WTC11 (cell line): ENCODE data around the gene FAM9A. TPM values are rescaled to one million over a fixed set of nuclear protein-coding genes. Genes with fewer than 3 reads are reported as not detected.
"Not testable (repeated sequence)": the region's sequence is repeated elsewhere in the genome, so short reads cannot be mapped to it uniquely, and the experiment has no call there.

ENCODE experiments used
- ATAC-seq: fragments of 200-7000 bp; cut with Tn5 transposase; 2 replicates; pipeline ENCODE4 v1.10.0; 2021; ENCODE audit warnings: mild to moderate bottlenecking, moderate library complexity
- CTCF ChIA-PET: fragments of 300-600 bp; sonication (Branson Sonifier 250); formaldehyde crosslinking; loops from one replicate; lab custom pipeline; 2021; ENCODE audit warnings: antibody characterized with exemption; lab: Charles Lee
- POLR2A ChIA-PET: fragments of 350-600 bp; sonication (Branson Sonifier 250); formaldehyde crosslinking; loops from one replicate; lab custom pipeline; 2021; ENCODE audit warnings: antibody characterized with exemption; lab: Charles Lee
- DNase-seq: peaks from one replicate; pipeline ENCODE4 v3.0.0; 2021; ENCODE audit warnings: low spot score
- H3K27ac Mint-ChIP-seq: 2 replicates; pipeline ENCODE4 v1.8.0; 2021; ENCODE audit warnings: mixed read lengths
- H3K27me3 Mint-ChIP-seq: 2 replicates; pipeline ENCODE4 v1.8.0; 2021; ENCODE audit warnings: low read depth, mild to moderate bottlenecking, moderate library complexity, mixed read lengths
- H3K36me3 Mint-ChIP-seq: 2 replicates; pipeline ENCODE4 v1.8.0; 2021; ENCODE audit warnings: mixed read lengths
- H3K4me1 Mint-ChIP-seq: 2 replicates; pipeline ENCODE4 v1.8.0; 2022; ENCODE audit warnings: mixed read lengths
- H3K4me3 Mint-ChIP-seq: 2 replicates; pipeline ENCODE4 v1.8.0; 2021; ENCODE audit warnings: mild to moderate bottlenecking, moderate library complexity, mixed read lengths
- H3K9me3 Mint-ChIP-seq: 2 replicates; pipeline ENCODE4 v1.8.0; 2021; ENCODE audit warnings: mixed read lengths
- CREM ChIP-seq: sonication (generic); formaldehyde crosslinking; IDR thresholded peaks from 2 replicates; pipeline ENCODE4 v1.8.1; 2022; ENCODE audit warnings: mild to moderate bottlenecking, missing genetic modification reagents, moderate library complexity
- FOXP4 ChIP-seq: sonication (generic); formaldehyde crosslinking; IDR thresholded peaks from 2 replicates; pipeline ENCODE4 v1.8.0; 2022; ENCODE audit warnings: mild to moderate bottlenecking, missing genetic modification reagents
- GABPB1 ChIP-seq: sonication (generic); formaldehyde crosslinking; IDR thresholded peaks from 2 replicates; pipeline ENCODE4 v1.8.1; 2023; ENCODE audit warnings: mild to moderate bottlenecking, missing genetic modification reagents
- HMGA2 ChIP-seq: fragments of 250-450 bp; sonication (Bioruptor Pico); IDR thresholded peaks from 2 replicates; pipeline ENCODE4 v1.4.0; 2021; ENCODE audit warnings: mild to moderate bottlenecking, moderate library complexity
- MXD4 ChIP-seq: fragments of 250-450 bp; sonication (Bioruptor Pico); IDR thresholded peaks from 2 replicates; pipeline ENCODE4 v1.8.0; 2021; ENCODE audit warnings: mild to moderate bottlenecking, moderate library complexity, borderline replicate concordance
- MYBL2 ChIP-seq: sonication (generic); formaldehyde crosslinking; IDR thresholded peaks from 2 replicates; pipeline ENCODE4 v1.8.1; 2023; ENCODE audit warnings: mild to moderate bottlenecking, moderate library complexity, missing genetic modification reagents
- NFYB ChIP-seq: sonication (generic); formaldehyde crosslinking; conservative IDR thresholded peaks from 2 replicates; pipeline ENCODE4 v1.8.0; 2022; ENCODE audit warnings: low read depth, missing genetic modification reagents
- RELA ChIP-seq: sonication (generic); formaldehyde crosslinking; IDR thresholded peaks from 2 replicates; pipeline ENCODE4 v1.8.1; 2022; ENCODE audit warnings: missing genetic modification reagents, mild to moderate bottlenecking, borderline replicate concordance
- SMAD4 ChIP-seq: sonication (generic); formaldehyde crosslinking; IDR thresholded peaks from 2 replicates; pipeline ENCODE4 v1.8.0; 2022; ENCODE audit warnings: mild to moderate bottlenecking, missing genetic modification reagents
- STAT6 ChIP-seq: sonication (generic); formaldehyde crosslinking; conservative IDR thresholded peaks from 2 replicates; pipeline ENCODE4 v1.8.1; 2023; ENCODE audit warnings: mild to moderate bottlenecking, low read depth, missing genetic modification reagents, moderate library complexity
- TCF7 ChIP-seq: sonication (generic); formaldehyde crosslinking; IDR thresholded peaks from 2 replicates; pipeline ENCODE4 v1.8.0; 2022; ENCODE audit warnings: mild to moderate bottlenecking, low read depth, missing genetic modification reagents, moderate library complexity
- USF1 ChIP-seq: sonication (generic); formaldehyde crosslinking; IDR thresholded peaks from 2 replicates; pipeline ENCODE4 v1.8.0; 2022; ENCODE audit warnings: mild to moderate bottlenecking, missing genetic modification reagents
- ZNF232 ChIP-seq: sonication (generic); formaldehyde crosslinking; IDR thresholded peaks from 2 replicates; pipeline ENCODE4 v1.8.0; 2022; ENCODE audit warnings: mild to moderate bottlenecking, missing genetic modification reagents
- ZNF263 ChIP-seq: sonication (generic); formaldehyde crosslinking; IDR thresholded peaks from 2 replicates; pipeline ENCODE4 v1.8.1; 2022; ENCODE audit warnings: low read depth, mild to moderate bottlenecking, moderate library complexity, missing genetic modification reagents
- ZNF317 ChIP-seq: sonication (generic); formaldehyde crosslinking; IDR thresholded peaks from 2 replicates; pipeline ENCODE4 v1.8.1; 2023; ENCODE audit warnings: low read depth, mild to moderate bottlenecking, moderate library complexity, missing genetic modification reagents, borderline replicate concordance
- total RNA-seq: library from RNA; stranded (reverse); gene quantifications from 3 replicates; pipeline ENCODE4 v1.2.3, GENCODE V29; 2021

FAM9A gene
- total RNA-seq, 1 experiment from 2014 or later, result not detected

GRCh38 chrX:8782595-8782994 lies 18.6 kb downstream of the FAM9A start:
- no peaks in the 10 kb centered on the region for H3K36me3 Mint-ChIP-seq
- H3K27ac Mint-ChIP-seq, result no peak overlapping the region
- POLR2A ChIA-PET, result no interaction called here

GRCh38 chrX:8781921-8782320 lies 19.3 kb downstream of the FAM9A start:
- H3K36me3 Mint-ChIP-seq, DNase-seq, H3K4me3 Mint-ChIP-seq, ATAC-seq, H3K9me3 Mint-ChIP-seq, H3K27me3 Mint-ChIP-seq, H3K27ac Mint-ChIP-seq, POLR2A ChIA-PET, CTCF ChIA-PET: not testable (repeated sequence)
- H3K4me1 Mint-ChIP-seq, result peaks cover 18% of the 10 kb centered on the region

More at GRCh38 chrX:8782595-8782994, 18.6 kb downstream of the FAM9A start:
- Mint-ChIP-seq H3K27me3 (no peaks in the 10 kb centered on the region), H3K4me3 (no peak overlapping the region), H3K9me3 (no peaks in the 10 kb centered on the region), H3K4me1 (peaks cover 18% of the 10 kb centered on the region)
- ATAC-seq (no peak), DNase-seq (no peak)
- CTCF ChIA-PET, result interaction anchor here (0.8 to 1.9 kb wide), 5 partner anchors 8 to 97 kb away, joined by 3 to 7 read pairs (median 5); no protein-coding TSS in a partner anchor
- TF ChIP-seq ZNF317, result no peak
- TF ChIP-seq GABPB1, result no peak
- TF ChIP-seq ZNF232, result no peak
- no peak for TF ChIP-seq FOXP4 (CRISPR knock-in tag)
- TF ChIP-seq RELA (CRISPR knock-in tag), result no peak
- TF ChIP-seq HMGA2, result no peak
- TF ChIP-seq ZNF263, result no peak

GRCh38 chrX:8773117-8773516 lies 28.1 kb downstream of the FAM9A start:
- H3K9me3 Mint-ChIP-seq, result no peaks in the 10 kb centered on the region
- TF ChIP-seq MYBL2 (CRISPR knock-in tag) (no peak), CREM (CRISPR knock-in tag) (no peak), MXD4 (no peak), TCF7 (no peak), NFYB (CRISPR knock-in tag) (no peak), SMAD4 (CRISPR knock-in tag) (no peak)
- no peaks in the 10 kb centered on the region for H3K36me3 Mint-ChIP-seq
- H3K4me1 Mint-ChIP-seq, result no peaks in the 10 kb centered on the region
- no peak overlapping the region for H3K27ac Mint-ChIP-seq
- H3K27me3 Mint-ChIP-seq, result peaks cover 23% of the 10 kb centered on the region
- ATAC-seq (no peak), DNase-seq (no peak)
- ChIA-PET POLR2A (no interaction called here), CTCF (no interaction called here)
- no peak overlapping the region for H3K4me3 Mint-ChIP-seq

GRCh38 chrX:8760021-8760420 lies 41.2 kb downstream of the FAM9A start:
- no peak overlapping the region for H3K27ac Mint-ChIP-seq
- no peak for DNase-seq

GRCh38 chrX:8758706-8759105 lies 42.5 kb downstream of the FAM9A start:
- H3K4me1 Mint-ChIP-seq, H3K27ac Mint-ChIP-seq, CTCF ChIA-PET, H3K36me3 Mint-ChIP-seq, DNase-seq, POLR2A ChIA-PET, H3K27me3 Mint-ChIP-seq, H3K9me3 Mint-ChIP-seq, H3K4me3 Mint-ChIP-seq, ATAC-seq: not testable (repeated sequence)

More at GRCh38 chrX:8760021-8760420, 41.2 kb downstream of the FAM9A start:
- no peak overlapping the region for H3K4me3 Mint-ChIP-seq
- CTCF ChIA-PET, result no interaction called here
- TF ChIP-seq USF1 (CRISPR knock-in tag) (no peak), STAT6 (CRISPR knock-in tag) (no peak)
- TF ChIP-seq, all 79 proteins: peak for 0
- POLR2A ChIA-PET, result no interaction called here
- peaks cover under 1% of the 10 kb centered on the region; the same call in 1 of the 2 replicates for H3K4me1 Mint-ChIP-seq
- no peaks in the 10 kb centered on the region; the same call in 1 of the 2 replicates for H3K27me3 Mint-ChIP-seq
- peaks cover 13% of the 10 kb centered on the region for H3K9me3 Mint-ChIP-seq
- H3K36me3 Mint-ChIP-seq, result no peaks in the 10 kb centered on the region
- ATAC-seq, result no peak

- CTCF ChIA-PET, result interaction anchor here (0.6 kb wide), 1 partner anchor 784 kb away, joined by 3 read pairs; no protein-coding TSS in a partner anchor
- ATAC-seq, result not testable (repeated sequence)
These were observed 43.4 kb downstream of the FAM9A start for GRCh38 chrX:8757609-8758389.

More at GRCh38 chrX:8757609-8758389, 43.4 kb downstream of the FAM9A start:
- H3K27ac Mint-ChIP-seq, H3K9me3 Mint-ChIP-seq, DNase-seq, H3K4me3 Mint-ChIP-seq, H3K27me3 Mint-ChIP-seq, H3K36me3 Mint-ChIP-seq, H3K4me1 Mint-ChIP-seq, POLR2A ChIA-PET: not testable (repeated sequence)
